Mammary epithelial cell (primary cell): Measurements from ENCODE around the gene FMN1.

Experiments used
- CTCF ChIP-seq, 2 donors: IDR thresholded peaks in 1 of 2; conservative IDR thresholded peaks in 1 of 2; 2 replicates each; pipeline ENCODE4 v1.5.1; 2011 to 2012; ENCODE audit warnings: inconsistent platforms in 2 of 2, low read length in 2 of 2, mild to moderate bottlenecking in 2 of 2, control low read depth in 1 of 2, low read depth in 1 of 2; ENCODE audit not compliant: insufficient read depth in 1 of 2; ENCODE audit errors: extremely low read depth in 1 of 2
- EZH2 ChIP-seq: IDR thresholded peaks from 2 replicates; pipeline ENCODE4 v1.6.1; 2012; ENCODE audit warnings: low read length, inconsistent platforms, borderline replicate concordance

- TF ChIP-seq CTCF (conservative IDR thresholded peaks at IDR 0.05 in 1 of 2, IDR thresholded peaks at IDR 0.05 in 1 of 2; ENCODE audit: extremely low read depth in 1 of 2, insufficient read depth in 1 of 2, low read depth in 1 of 2, low read length in 2 of 2), result no peak
- no peak for TF ChIP-seq EZH2
These were observed 37.0 kb downstream of the FMN1 start for GRCh38 chr15:33157371-33158037.
